ENCODE data around the gene OR6N1.

DNA sequence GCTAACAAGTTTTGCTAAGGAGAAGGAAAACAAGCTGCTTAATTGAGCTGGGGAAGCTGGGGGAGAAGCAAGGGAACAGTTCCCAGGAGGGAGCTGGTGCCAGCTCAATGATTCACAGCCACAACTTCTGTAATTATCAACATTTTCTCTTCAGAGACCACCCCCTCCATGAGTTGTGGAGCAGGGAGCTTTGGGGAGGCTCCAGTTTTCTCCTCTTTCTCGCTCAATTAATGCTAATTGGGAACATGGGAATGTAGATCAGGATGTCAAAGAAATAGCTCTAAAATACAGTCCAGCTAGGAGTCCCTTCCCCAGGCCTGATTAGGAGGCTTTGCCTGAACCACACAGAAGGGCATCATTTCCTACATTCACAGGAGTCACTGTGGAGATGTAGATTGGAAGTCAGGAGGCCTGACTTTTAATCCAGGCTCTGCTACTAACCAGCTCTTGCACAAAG, 47.0 kb upstream of the OR6N1 start:
- TF ChIP-seq, protein P1, sequence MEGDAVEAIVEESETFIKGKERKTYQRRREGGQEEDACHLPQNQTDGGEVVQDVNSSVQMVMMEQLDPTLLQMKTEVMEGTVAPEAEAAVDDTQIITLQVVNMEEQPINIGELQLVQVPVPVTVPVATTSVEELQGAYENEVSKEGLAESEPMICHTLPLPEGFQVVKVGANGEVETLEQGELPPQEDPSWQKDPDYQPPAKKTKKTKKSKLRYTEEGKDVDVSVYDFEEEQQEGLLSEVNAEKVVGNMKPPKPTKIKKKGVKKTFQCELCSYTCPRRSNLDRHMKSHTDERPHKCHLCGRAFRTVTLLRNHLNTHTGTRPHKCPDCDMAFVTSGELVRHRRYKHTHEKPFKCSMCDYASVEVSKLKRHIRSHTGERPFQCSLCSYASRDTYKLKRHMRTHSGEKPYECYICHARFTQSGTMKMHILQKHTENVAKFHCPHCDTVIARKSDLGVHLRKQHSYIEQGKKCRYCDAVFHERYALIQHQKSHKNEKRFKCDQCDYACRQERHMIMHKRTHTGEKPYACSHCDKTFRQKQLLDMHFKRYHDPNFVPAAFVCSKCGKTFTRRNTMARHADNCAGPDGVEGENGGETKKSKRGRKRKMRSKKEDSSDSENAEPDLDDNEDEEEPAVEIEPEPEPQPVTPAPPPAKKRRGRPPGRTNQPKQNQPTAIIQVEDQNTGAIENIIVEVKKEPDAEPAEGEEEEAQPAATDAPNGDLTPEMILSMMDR (IDR thresholded peaks at IDR 0.05; ENCODE audit: low read length), result no peak
- no peak for TF ChIP-seq EZH2 (optimal IDR thresholded peaks at IDR 0.05; ENCODE audit: low read depth, low read length)

All from MM.1S (cell line).